Amygdala (tissue), 56 donors: Measurements from ENCODE around the gene OR8D4.
"Not testable (repeated sequence)": the region's sequence is repeated elsewhere in the genome, so short reads cannot be mapped to it uniquely, and the experiment has no call there.

Experiments
- DNase-seq, 56 donors: peaks; one replicate each; lab custom pipeline; 2025; lab: John Stamatoyannopoulos, UW

Gene OR8D4

GRCh38 chr11:123901867-123902266, at the start of gene OR8D4:
Gene OR8D4, plus strand, starts transcription at chr11:123902167. Its CDS starts 4,265 bp downstream, at chr11:123906432.
- no peak for DNase-seq

DNA sequence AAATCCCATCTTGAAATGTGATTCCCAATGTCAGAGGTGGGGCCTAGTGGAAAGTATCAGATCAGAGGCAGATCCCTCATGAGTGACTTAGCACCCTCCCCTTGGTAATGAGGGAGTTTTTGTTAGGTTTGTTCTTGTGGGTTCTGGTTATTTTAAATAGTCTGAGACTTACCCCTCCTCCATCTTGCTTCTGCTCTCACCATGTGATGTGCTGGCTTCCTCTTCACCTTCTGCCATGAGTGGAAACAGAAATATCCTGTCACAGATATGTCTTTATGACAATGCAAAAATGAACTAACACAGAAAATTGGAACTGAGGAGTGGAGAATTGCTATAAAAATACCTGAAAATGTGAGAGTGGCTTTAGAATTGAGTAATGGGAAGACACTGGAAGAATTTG, 49.6 kb upstream of the OR8D4 start:
- no peak for DNase-seq

DNA sequence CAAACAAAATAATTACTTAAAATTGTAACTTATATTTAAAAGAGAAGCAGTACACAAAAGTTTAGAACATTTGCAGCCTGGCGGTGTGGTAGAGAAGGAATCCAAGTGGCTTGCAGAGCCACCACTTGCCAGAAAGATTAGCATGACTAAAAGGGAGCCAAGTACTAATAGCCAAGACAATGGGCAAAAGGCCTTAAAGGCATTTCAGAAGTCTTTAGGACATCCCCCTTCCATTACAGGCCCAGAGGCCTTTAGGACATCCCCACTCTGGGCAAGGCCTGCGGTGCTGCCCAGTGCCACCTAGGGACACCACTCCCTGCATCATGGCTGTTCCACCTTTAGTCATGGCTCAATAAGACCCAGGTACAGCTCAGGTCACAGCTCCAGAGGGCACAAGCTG, 48.9 kb upstream of the OR8D4 start:
- no peak for DNase-seq

DNA sequence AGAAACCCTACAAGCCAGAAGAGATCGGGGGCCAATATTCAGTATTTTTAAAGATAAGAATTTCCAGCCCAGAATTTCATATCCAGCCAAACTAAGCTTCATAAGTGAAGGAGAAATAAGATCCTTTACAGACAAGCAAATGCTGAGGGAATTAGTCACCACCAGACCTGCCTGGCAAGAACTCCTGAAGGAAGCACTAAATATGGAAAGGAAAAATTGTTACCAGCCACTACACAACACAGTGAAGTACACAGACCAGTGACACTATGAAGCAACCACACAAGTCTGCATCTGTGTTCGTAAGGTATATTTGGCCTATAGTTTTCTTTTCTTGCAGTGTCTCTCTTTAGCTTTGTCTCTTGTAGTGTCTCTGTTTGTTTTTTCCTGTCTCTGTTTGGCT, 45.5 kb upstream of the OR8D4 start:
- no peak for DNase-seq

DNA sequence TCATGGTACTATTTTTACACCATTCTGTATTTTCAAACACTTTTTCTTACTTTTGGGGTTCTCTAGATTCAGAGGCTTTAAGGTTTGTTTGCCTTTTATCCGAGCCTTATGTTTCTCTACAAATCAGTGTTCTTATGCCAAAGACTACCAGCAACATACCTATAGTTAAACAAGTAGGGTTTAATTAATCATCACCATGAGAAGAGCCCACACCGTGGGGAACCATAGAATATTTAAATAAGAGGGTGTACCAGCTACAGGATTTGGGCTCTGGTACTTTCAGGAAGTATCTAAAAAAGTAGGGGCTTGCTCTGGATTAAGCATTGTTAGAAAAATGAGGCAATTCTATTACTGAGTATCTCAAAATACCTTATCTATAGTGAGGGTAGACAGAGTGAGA, 42.2 kb upstream of the OR8D4 start:
- no peak for DNase-seq

DNA sequence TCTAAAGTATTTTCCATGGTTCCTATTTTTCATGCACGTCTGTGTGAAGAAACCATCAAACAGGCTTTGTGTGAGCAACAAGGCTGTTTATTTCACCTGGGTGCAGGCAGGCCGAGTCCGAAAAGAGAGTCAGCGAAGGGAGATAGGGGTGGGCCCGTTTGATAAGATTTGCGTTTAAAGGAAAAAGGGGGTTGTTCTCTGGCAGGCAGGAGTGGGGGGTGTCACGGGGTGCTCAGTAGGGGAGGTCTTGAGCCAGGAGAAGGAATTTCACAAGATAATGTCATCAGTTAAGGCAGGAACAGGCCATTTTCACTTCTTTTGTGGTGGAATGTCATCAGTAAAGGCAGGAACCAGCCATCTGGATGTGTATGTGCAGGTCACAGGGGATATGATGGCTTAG, 36.7 kb upstream of the OR8D4 start:
- DNase-seq = not testable (repeated sequence)

DNA sequence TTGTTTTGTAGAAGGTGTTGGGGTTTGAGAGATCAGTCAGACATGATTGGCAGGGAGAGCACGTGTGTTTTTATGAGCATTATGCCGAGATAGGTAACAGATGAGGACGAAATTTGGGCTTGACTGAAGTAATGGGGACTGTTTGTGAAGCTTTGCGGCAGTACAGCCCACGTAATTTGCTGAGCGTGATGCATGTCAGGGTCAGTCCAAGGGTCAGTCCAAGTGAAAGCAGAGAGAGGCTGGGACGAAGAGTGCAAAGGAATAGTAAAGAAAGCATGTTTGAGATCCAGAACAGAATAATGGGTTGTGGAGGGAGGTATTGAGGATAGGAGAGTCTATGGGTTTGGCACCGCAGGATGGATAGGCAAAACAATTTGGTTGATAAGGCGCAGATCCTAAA, 34.2 kb upstream of the OR8D4 start:
- DNase-seq = not testable (repeated sequence)

GRCh38 chr11:123880912-123881311, 21.1 kb upstream of the OR8D4 start:
- no peak for DNase-seq

- no peak for DNase-seq
Measured at GRCh38 chr11:123885570-123885969, 16.4 kb upstream of the OR8D4 start, which contains the start of gene TMEM225. Gene TMEM225, minus strand, starts transcription at chr11:123885670. Its CDS starts 245 bp downstream, at chr11:123885425.

DNA sequence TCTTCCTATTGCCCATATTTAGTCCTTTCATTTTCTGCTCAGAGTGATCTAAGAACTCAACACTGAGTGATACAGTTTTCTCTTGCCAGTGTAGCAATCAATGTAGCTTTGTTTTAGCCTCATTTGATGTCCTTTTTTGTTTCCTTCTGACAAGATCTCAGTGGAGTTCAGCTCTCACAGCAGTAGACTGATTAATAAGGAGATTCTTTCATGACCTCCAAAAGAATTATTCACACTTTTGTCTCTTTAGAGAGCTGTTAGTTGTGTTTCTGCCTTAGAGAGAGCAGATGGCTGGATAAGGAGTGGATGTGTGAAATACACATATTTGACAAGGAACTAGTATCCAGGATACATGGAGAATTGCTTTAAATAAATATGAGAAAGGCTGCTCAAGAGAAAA, 9.9 kb upstream of the OR8D4 start:
- no peak for DNase-seq

DNA sequence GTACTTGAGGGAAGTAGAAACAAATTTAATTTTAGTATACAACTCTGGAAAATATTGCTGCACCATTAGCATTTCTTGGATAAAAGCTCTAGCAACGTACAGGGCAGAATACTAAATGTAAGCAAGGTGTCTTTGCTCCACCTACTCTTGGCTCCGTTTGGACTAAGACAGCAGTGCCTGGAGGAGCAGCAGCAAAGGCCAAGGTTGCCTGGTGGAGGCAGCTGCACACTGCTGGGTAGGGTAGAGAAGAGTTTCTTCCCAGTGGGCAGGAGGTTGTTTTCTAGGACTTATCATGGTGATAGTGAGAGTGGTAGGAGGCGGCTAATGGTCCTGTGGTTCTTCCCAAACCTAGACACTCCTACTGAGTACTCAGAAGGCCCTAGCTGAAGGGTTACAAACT, 2.2 kb upstream of the OR8D4 start:
- no peak for DNase-seq

GRCh38 chr11:123903932-123904331, 2.0 kb downstream of the OR8D4 start:
- no peak for DNase-seq

DNA sequence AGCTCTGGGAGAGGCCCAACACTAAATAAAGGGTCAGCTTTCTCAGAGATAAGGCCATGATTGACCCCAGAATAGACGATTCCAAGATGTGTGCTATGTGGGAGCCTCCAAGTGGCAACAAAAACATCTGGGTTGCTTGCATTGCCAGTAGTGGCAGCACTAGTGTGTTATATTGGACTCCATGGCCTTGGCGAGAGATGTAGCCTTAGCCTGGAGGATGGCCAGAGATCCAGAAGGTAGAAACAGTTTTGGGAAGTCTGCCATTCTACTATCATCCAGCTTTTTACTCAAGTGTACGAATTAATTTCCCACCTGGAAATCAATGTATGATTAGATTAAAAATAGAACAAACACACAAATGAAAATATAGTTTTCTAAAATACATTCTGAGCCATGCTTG, 3.0 kb downstream of the OR8D4 start:
- DNase-seq = no peak

DNA sequence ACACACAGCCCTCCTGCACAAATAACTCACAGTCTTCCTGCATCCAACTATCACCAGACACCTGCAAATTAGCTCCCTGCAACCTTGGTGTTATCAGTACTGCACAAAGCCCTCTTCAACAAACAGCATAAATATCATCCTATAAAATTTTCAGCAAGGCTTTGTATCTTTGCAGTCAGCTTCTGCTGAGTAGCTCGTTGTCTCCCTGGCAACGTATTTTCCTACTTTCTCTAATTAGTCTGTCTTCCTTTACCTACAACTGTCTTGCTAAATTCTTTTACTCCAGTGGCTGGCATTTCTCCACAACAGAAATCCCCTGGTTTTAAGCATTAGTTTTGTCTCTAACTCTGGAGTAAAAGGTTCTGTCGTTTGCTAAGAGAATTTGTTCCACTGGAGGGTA, 3.9 kb downstream of the OR8D4 start:
- DNase-seq = peak in 2 of 56 donors; percentile 2 to 13

- no peak for DNase-seq
Measured at GRCh38 chr11:123920943-123921342, 19.0 kb downstream of the OR8D4 start.

- DNase-seq = no peak
Measured at GRCh38 chr11:123924027-123924426, 22.1 kb downstream of the OR8D4 start.

DNA sequence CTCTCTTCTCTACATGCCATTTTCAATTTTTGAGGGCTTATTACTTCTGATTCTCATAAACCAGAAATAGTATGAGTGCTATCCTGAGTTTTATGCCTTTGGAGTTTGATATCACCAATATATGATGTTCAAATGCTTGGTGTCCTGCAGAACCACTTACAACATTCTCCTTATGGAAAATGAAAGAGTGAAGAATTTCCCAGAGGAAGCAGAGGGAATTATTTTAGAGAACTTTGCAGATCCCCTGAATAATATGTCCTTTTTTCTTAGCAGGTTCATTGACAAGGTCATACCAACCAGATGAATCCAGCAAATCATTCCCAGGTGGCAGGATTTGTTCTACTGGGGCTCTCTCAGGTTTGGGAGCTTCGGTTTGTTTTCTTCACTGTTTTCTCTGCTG, 37.4 kb downstream of the OR8D4 start, which contains the start of gene OR4D5:
TSS of gene OR4D5 (plus strand) at position 301 of the 400 bp plus-strand sequence. CDS start at position 301, 0 bp downstream.
- DNase-seq = no peak

- DNase-seq = no peak
Measured at GRCh38 chr11:123942413-123942812, 40.4 kb downstream of the OR8D4 start.

- no peak for DNase-seq
Measured at GRCh38 chr11:123943738-123944137, 41.8 kb downstream of the OR8D4 start, which contains the start of gene OR6T1. Gene OR6T1, minus strand, starts transcription at chr11:123943838. Its CDS starts 0 bp downstream, at chr11:123943838.

DNA sequence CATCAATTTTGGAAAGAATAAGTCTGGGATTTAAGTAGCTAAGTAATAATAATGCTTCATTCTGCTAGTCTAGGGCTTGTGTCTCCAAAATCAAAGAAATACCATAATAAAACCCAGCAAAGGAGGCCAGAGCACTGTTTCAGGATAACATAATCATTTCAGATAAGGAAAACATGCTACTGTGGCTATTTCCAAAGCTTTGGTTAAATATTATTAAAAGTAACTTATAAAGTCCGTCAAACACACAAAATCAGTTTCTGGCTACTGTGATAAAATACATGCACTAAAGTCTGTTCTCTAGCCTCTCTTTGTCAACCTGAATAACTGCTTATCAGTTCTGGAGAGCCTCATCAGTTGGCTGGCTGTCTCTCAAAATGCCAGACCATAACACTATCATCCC, 43.2 kb downstream of the OR8D4 start:
- no peak for DNase-seq

DNA sequence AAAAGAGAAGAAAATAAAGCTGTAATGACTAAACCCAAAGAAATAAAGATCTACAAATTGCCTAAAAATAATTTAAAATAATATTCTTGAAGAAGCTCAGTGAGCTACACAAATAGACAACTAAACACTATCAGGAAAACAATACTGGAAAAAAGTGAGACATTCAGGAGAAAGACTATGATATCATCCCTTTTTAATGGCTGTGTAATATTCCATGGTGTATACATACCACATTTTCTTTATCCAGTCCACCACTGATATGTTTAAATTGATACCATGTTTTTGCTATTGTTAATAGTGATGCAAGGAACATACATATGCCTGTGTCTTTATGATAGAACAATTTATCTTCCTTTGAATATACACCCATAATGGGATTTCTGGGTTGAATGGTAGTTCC, 54.8 kb downstream of the OR8D4 start:
- DNase-seq = no peak
